ENCODE data around the gene ACTR1A.

The ACTR1A gene

GRCh38 chr10:102502337-102503151, at the start of gene ACTR1A:
ACTR1A (minus strand) TSS chr10:102502712; CDS start chr10:102502647, 65 bp downstream.
- peak within 1 kb of the TSS; percentile 89 for H3K9ac ChIP-seq (ENCODE audit: low read length)
- H3K27me3 ChIP-seq (ENCODE audit: control insufficient read depth, insufficient read depth, low read length): no peaks in the 10 kb centered on the region
- H3K4me1 ChIP-seq (ENCODE audit: control insufficient read depth, insufficient read depth, low read length): peaks cover 22% of the 10 kb centered on the region
- H3K27ac ChIP-seq (ENCODE audit: low read depth, low read length): peak within 1 kb of the TSS; percentile 93
- no peaks in the 10 kb centered on the region for H3K36me3 ChIP-seq (ENCODE audit: control insufficient read depth, insufficient read depth, low read length)
- peak within 1 kb of the TSS; percentile 97 for H3K4me3 ChIP-seq (ENCODE audit: low read length)

GRCh38 chr10:102550636-102551210, 48.2 kb upstream of the ACTR1A start:
- no peak overlapping the region for H3K27ac ChIP-seq (ENCODE audit: low read depth, low read length)
- H3K27me3 ChIP-seq (ENCODE audit: control insufficient read depth, insufficient read depth, low read length): no peaks in the 10 kb centered on the region
- no peaks in the 10 kb centered on the region for H3K36me3 ChIP-seq (ENCODE audit: control insufficient read depth, insufficient read depth, low read length)
- no peak overlapping the region for H3K9ac ChIP-seq (ENCODE audit: low read length)
- no peak overlapping the region for H3K4me3 ChIP-seq (ENCODE audit: low read length)
- H3K4me1 ChIP-seq (ENCODE audit: control insufficient read depth, insufficient read depth, low read length): peaks cover 3% of the 10 kb centered on the region

- H3K27me3 ChIP-seq (ENCODE audit: control insufficient read depth, insufficient read depth, low read length): no peaks in the 10 kb centered on the region
- no peak overlapping the region for H3K27ac ChIP-seq (ENCODE audit: low read depth, low read length)
- no peaks in the 10 kb centered on the region for H3K36me3 ChIP-seq (ENCODE audit: control insufficient read depth, insufficient read depth, low read length)
- H3K4me1 ChIP-seq (ENCODE audit: control insufficient read depth, insufficient read depth, low read length): peaks cover 3% of the 10 kb centered on the region
- H3K9ac ChIP-seq (ENCODE audit: low read length): no peak overlapping the region
- H3K4me3 ChIP-seq (ENCODE audit: low read length): no peak overlapping the region
These were observed 47.0 kb upstream of the ACTR1A start for GRCh38 chr10:102549549-102549948.

- H3K9ac ChIP-seq (ENCODE audit: low read length): no peak overlapping the region
- no peak overlapping the region for H3K4me3 ChIP-seq (ENCODE audit: low read length)
- H3K36me3 ChIP-seq (ENCODE audit: control insufficient read depth, insufficient read depth, low read length): no peaks in the 10 kb centered on the region
- no peaks in the 10 kb centered on the region for H3K27me3 ChIP-seq (ENCODE audit: control insufficient read depth, insufficient read depth, low read length)
- H3K27ac ChIP-seq (ENCODE audit: low read depth, low read length): no peak overlapping the region
- H3K4me1 ChIP-seq (ENCODE audit: control insufficient read depth, insufficient read depth, low read length): peaks cover 3% of the 10 kb centered on the region
These were observed 44.3 kb upstream of the ACTR1A start for GRCh38 chr10:102546606-102547320.

- no peaks in the 10 kb centered on the region for H3K36me3 ChIP-seq (ENCODE audit: control insufficient read depth, insufficient read depth, low read length)
- peaks cover 3% of the 10 kb centered on the region for H3K4me1 ChIP-seq (ENCODE audit: control insufficient read depth, insufficient read depth, low read length)
- H3K27me3 ChIP-seq (ENCODE audit: control insufficient read depth, insufficient read depth, low read length): no peaks in the 10 kb centered on the region
- H3K9ac ChIP-seq (ENCODE audit: low read length): no peak overlapping the region
- H3K4me3 ChIP-seq (ENCODE audit: low read length): no peak overlapping the region
- H3K27ac ChIP-seq (ENCODE audit: low read depth, low read length): no peak overlapping the region
These were observed 43.5 kb upstream of the ACTR1A start for GRCh38 chr10:102545997-102546396.

GRCh38 chr10:102545265-102545871, 42.9 kb upstream of the ACTR1A start:
- H3K4me3 ChIP-seq (ENCODE audit: low read length): no peak overlapping the region
- H3K27ac ChIP-seq (ENCODE audit: low read depth, low read length): no peak overlapping the region
- H3K27me3 ChIP-seq (ENCODE audit: control insufficient read depth, insufficient read depth, low read length): no peaks in the 10 kb centered on the region
- H3K4me1 ChIP-seq (ENCODE audit: control insufficient read depth, insufficient read depth, low read length): peaks cover 3% of the 10 kb centered on the region
- H3K36me3 ChIP-seq (ENCODE audit: control insufficient read depth, insufficient read depth, low read length): no peaks in the 10 kb centered on the region
- H3K9ac ChIP-seq (ENCODE audit: low read length): no peak overlapping the region

- H3K4me1 ChIP-seq (ENCODE audit: control insufficient read depth, insufficient read depth, low read length): peaks cover 3% of the 10 kb centered on the region
- H3K9ac ChIP-seq (ENCODE audit: low read length): no peak overlapping the region
- no peak overlapping the region for H3K27ac ChIP-seq (ENCODE audit: low read depth, low read length)
- H3K27me3 ChIP-seq (ENCODE audit: control insufficient read depth, insufficient read depth, low read length): no peaks in the 10 kb centered on the region
- no peak overlapping the region for H3K4me3 ChIP-seq (ENCODE audit: low read length)
- H3K36me3 ChIP-seq (ENCODE audit: control insufficient read depth, insufficient read depth, low read length): no peaks in the 10 kb centered on the region
These were observed 40.4 kb upstream of the ACTR1A start for GRCh38 chr10:102542800-102543418.

- Histone ChIP-seq H3K9ac (ENCODE audit: low read length) (no peak overlapping the region), H3K4me1 (ENCODE audit: control insufficient read depth, insufficient read depth, low read length) (no peaks in the 10 kb centered on the region), H3K27me3 (ENCODE audit: control insufficient read depth, insufficient read depth, low read length) (no peaks in the 10 kb centered on the region), H3K36me3 (ENCODE audit: control insufficient read depth, insufficient read depth, low read length) (no peaks in the 10 kb centered on the region), H3K4me3 (ENCODE audit: low read length) (no peak overlapping the region), H3K27ac (ENCODE audit: low read depth, low read length) (no peak overlapping the region)
These were observed 37.5 kb upstream of the ACTR1A start for GRCh38 chr10:102540023-102540422.

- Histone ChIP-seq H3K36me3 (ENCODE audit: control insufficient read depth, insufficient read depth, low read length) (no peaks in the 10 kb centered on the region), H3K9ac (ENCODE audit: low read length) (no peak overlapping the region), H3K27ac (ENCODE audit: low read depth, low read length) (no peak overlapping the region), H3K4me3 (ENCODE audit: low read length) (no peak overlapping the region), H3K4me1 (ENCODE audit: control insufficient read depth, insufficient read depth, low read length) (no peaks in the 10 kb centered on the region), H3K27me3 (ENCODE audit: control insufficient read depth, insufficient read depth, low read length) (no peaks in the 10 kb centered on the region)
These were observed 36.3 kb upstream of the ACTR1A start for GRCh38 chr10:102538811-102539210.

- no peaks in the 10 kb centered on the region for H3K4me1 ChIP-seq (ENCODE audit: control insufficient read depth, insufficient read depth, low read length)
- no peaks in the 10 kb centered on the region for H3K36me3 ChIP-seq (ENCODE audit: control insufficient read depth, insufficient read depth, low read length)
- H3K4me3 ChIP-seq (ENCODE audit: low read length): no peak overlapping the region
- H3K27ac ChIP-seq (ENCODE audit: low read depth, low read length): no peak overlapping the region
- H3K27me3 ChIP-seq (ENCODE audit: control insufficient read depth, insufficient read depth, low read length): no peaks in the 10 kb centered on the region
- no peak overlapping the region for H3K9ac ChIP-seq (ENCODE audit: low read length)
These were observed 35.4 kb upstream of the ACTR1A start for GRCh38 chr10:102537948-102538347.

GRCh38 chr10:102537367-102537766, 34.9 kb upstream of the ACTR1A start:
- Histone ChIP-seq H3K36me3 (ENCODE audit: control insufficient read depth, insufficient read depth, low read length) (no peaks in the 10 kb centered on the region), H3K27me3 (ENCODE audit: control insufficient read depth, insufficient read depth, low read length) (no peaks in the 10 kb centered on the region), H3K4me3 (ENCODE audit: low read length) (no peak overlapping the region), H3K9ac (ENCODE audit: low read length) (no peak overlapping the region), H3K4me1 (ENCODE audit: control insufficient read depth, insufficient read depth, low read length) (no peaks in the 10 kb centered on the region), H3K27ac (ENCODE audit: low read depth, low read length) (no peak overlapping the region)
